ENCODE measurements around the gene TMEM256.

Gene TMEM256

DNA sequence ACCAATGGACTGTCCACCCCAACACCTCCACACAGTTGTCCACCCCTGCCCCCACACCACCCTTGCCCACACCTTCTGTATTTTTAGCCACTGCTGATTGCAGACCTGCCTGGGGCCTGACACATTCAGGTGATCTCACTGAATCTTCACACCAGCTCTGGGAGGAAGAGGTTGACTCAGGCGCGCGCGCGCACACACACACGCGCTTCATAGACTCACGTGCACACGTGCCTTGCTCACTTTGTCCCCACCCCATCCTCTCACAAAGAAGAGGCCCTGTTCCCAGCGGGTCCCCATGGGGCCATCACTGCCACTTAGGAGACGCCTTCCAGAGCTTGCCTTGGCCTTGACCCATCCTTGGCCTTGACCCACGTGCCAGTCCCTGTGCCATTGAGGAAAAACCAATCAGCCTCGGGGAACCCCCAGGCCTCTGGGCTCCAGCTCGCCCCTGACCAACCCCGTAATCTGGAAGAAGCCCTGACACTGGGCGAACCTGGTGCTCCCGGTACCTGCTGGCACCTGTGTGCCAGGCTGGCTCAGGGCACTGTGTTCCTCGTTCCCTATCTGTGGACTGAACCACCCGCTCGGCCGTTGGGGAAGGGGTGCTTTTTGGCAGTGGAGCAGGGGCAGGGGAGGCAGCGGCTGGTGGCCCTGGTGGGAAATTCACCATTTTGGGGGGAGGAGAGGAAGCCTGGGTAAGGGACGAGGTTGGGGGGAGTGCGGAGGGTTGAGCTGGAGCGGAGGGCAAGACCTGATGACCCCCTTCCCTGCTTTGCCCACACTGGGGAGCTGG is 6.9 kb upstream of the TMEM256 start:
- Histone ChIP-seq H3K4me3 (ENCODE audit: low read depth, low read length) (no peak overlapping the region), H3K4me1 (peaks cover 4% of the 10 kb centered on the region), H3K27ac (no peak overlapping the region), H3K36me3 (ENCODE audit: control insufficient read depth, insufficient read depth, low read length) (no peaks in the 10 kb centered on the region), H2AFZ (no peak overlapping the region), H3K9ac (no peak overlapping the region), H3K79me2 (no peaks in the 10 kb centered on the region), H3K9me3 (ENCODE audit: control insufficient read depth, low read length) (no peaks in the 10 kb centered on the region), H3K27me3 (ENCODE audit: control insufficient read depth, insufficient read depth, low read length) (no peaks in the 10 kb centered on the region), H3K4me2 (ENCODE audit: low read length) (no peak overlapping the region)
- TF ChIP-seq, protein P1, sequence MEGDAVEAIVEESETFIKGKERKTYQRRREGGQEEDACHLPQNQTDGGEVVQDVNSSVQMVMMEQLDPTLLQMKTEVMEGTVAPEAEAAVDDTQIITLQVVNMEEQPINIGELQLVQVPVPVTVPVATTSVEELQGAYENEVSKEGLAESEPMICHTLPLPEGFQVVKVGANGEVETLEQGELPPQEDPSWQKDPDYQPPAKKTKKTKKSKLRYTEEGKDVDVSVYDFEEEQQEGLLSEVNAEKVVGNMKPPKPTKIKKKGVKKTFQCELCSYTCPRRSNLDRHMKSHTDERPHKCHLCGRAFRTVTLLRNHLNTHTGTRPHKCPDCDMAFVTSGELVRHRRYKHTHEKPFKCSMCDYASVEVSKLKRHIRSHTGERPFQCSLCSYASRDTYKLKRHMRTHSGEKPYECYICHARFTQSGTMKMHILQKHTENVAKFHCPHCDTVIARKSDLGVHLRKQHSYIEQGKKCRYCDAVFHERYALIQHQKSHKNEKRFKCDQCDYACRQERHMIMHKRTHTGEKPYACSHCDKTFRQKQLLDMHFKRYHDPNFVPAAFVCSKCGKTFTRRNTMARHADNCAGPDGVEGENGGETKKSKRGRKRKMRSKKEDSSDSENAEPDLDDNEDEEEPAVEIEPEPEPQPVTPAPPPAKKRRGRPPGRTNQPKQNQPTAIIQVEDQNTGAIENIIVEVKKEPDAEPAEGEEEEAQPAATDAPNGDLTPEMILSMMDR (IDR thresholded peaks at IDR 0.05) = no peak

DNA sequence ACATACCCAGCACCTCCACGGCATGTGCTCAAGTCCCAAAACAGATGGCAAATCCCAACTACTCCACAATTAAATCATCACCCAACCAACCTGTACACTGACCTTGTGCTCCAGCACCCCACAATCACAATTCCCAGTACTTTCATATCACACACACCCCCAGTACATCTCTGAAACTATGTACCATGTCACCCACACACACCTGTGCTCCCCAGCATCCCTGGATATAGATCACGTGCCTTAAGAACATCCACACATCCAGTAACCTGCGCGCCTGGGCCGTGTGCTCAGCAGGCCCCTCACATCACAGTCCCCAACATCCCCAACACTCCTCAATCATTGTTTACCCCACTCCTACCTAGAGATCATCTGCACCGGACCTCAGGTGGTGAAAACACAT is 5.8 kb upstream of the TMEM256 start:
- H3K4me1 ChIP-seq = peaks cover 7% of the 10 kb centered on the region
- no peaks in the 10 kb centered on the region for H3K27me3 ChIP-seq (ENCODE audit: control insufficient read depth, insufficient read depth, low read length)
- TF ChIP-seq, protein P1 (IDR thresholded peaks at IDR 0.05) = no peak
- no peaks in the 10 kb centered on the region for H3K36me3 ChIP-seq (ENCODE audit: control insufficient read depth, insufficient read depth, low read length)
- H2AFZ ChIP-seq = no peak overlapping the region
- H3K9ac ChIP-seq = no peak overlapping the region
- no peak overlapping the region for H3K4me2 ChIP-seq (ENCODE audit: low read length)
- no peak overlapping the region for H3K4me3 ChIP-seq (ENCODE audit: low read depth, low read length)
- H3K27ac ChIP-seq = no peak overlapping the region
- H3K79me2 ChIP-seq = no peaks in the 10 kb centered on the region
- H3K9me3 ChIP-seq (ENCODE audit: control insufficient read depth, low read length) = no peaks in the 10 kb centered on the region

DNA sequence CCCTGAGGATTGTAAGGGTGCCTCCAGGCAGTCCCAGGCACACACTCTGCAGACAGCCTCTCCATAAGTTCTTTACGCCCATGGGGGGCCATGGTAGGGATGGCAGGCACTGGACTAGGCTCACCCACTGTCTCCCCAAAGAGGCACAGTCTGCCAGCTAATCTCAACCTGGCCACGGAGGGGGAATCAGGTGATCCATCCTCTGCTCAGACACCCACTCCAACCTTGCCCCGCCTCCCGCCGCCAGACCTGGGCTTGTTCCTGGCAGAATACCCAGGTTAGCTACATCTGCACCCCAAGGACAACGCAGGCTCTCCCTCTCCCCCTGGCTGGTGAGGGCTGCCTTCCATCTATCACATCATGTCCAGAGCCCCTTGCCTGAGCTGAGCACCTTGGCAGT is 5.0 kb upstream of the TMEM256 start:
- H3K27ac ChIP-seq = no peak overlapping the region

DNA sequence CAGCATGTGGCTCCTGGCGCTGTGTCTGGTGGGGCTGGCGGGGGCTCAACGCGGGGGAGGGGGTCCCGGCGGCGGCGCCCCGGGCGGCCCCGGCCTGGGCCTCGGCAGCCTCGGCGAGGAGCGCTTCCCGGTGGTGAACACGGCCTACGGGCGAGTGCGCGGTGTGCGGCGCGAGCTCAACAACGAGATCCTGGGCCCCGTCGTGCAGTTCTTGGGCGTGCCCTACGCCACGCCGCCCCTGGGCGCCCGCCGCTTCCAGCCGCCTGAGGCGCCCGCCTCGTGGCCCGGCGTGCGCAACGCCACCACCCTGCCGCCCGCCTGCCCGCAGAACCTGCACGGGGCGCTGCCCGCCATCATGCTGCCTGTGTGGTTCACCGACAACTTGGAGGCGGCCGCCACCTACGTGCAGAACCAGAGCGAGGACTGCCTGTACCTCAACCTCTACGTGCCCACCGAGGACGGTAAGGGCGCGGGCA is 4.4 kb upstream of the TMEM256 start:
- TF ChIP-seq, protein P1 (IDR thresholded peaks at IDR 0.05) = no peak
- Histone ChIP-seq H3K4me3 (ENCODE audit: low read depth, low read length) (no peak overlapping the region), H2AFZ (no peak overlapping the region), H3K4me1 (peaks cover 7% of the 10 kb centered on the region), H3K27me3 (ENCODE audit: control insufficient read depth, insufficient read depth, low read length) (no peaks in the 10 kb centered on the region), H3K79me2 (no peaks in the 10 kb centered on the region), H3K9ac (no peak overlapping the region), H3K4me2 (ENCODE audit: low read length) (no peak overlapping the region), H3K9me3 (ENCODE audit: control insufficient read depth, low read length) (no peaks in the 10 kb centered on the region), H3K27ac (no peak overlapping the region), H3K36me3 (ENCODE audit: control insufficient read depth, insufficient read depth, low read length) (no peaks in the 10 kb centered on the region)

More for the DNA sequence above, 5.0 kb upstream of the TMEM256 start:
- Histone ChIP-seq H3K79me2 (no peaks in the 10 kb centered on the region), H3K27me3 (ENCODE audit: control insufficient read depth, insufficient read depth, low read length) (no peaks in the 10 kb centered on the region), H3K4me1 (peaks cover 7% of the 10 kb centered on the region), H3K4me2 (ENCODE audit: low read length) (no peak overlapping the region), H2AFZ (no peak overlapping the region), H3K4me3 (ENCODE audit: low read depth, low read length) (no peak overlapping the region), H3K9ac (no peak overlapping the region), H3K36me3 (ENCODE audit: control insufficient read depth, insufficient read depth, low read length) (no peaks in the 10 kb centered on the region), H3K9me3 (ENCODE audit: control insufficient read depth, low read length) (no peaks in the 10 kb centered on the region)
- TF ChIP-seq, protein P1 (IDR thresholded peaks at IDR 0.05) = no peak

Data from parathyroid adenoma (tissue), 2 donors.